GM19351 (cell line): ENCODE measurements around the gene CTDP1.
"Not testable (repeated sequence)": the region's sequence is repeated elsewhere in the genome, so short reads cannot be mapped to it uniquely, and the experiment has no call there.

Experiments
- ATAC-seq: cut with Tn5 transposase; IDR thresholded peaks from one replicate; pipeline ENCODE4 v1.9.1; 2021; ENCODE audit warnings: mild to moderate bottlenecking, moderate library complexity; ENCODE audit not compliant: unreplicated experiment

The CTDP1 gene

GRCh38 chr18:79738041-79738461 is 58.4 kb downstream of the CTDP1 start:
- ATAC-seq = no peak

DNA sequence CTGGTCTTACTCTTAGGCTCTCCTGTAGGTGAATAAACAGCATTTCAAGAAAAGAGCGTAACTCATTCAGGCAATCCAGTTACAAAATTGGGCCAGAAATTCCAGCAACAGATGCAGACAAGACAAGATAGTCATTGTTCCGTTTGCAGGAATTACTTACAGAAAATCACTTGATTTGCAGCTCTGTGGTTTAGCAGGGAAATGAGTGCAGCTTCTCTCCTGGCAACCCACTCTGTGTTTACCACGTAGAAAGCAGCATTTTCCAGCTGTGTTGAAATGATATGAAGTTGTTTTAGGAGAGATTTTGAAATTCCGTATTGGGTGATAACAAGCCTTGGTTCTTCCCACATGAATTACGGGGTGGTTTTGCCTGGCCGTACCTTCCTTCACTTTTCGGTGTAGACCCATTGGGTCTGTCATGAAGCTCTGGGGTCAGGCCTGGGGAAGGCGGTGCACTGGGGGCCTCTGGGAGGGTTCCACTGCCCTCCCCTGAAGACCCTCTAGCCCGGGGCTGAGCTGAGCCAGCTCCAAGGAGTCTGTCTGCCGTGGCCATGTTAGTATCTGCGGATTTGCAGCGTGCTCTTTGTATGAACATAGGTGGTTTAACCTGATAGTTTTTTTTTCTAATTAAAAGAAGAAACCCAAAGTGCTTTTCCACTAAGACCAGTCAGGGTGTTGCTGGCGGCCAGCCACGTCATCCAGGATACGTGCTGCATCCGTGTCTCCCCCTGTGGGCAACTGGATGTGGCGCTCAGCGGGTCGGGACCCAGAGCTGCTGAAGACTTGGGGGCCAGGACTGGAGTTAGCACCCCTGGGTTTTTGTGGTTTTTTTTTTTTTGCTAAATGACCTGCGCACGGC is 59.2 kb downstream of the CTDP1 start:
- ATAC-seq = no peak

GRCh38 chr18:79739440-79739778 is 59.8 kb downstream of the CTDP1 start:
- ATAC-seq = no peak

DNA sequence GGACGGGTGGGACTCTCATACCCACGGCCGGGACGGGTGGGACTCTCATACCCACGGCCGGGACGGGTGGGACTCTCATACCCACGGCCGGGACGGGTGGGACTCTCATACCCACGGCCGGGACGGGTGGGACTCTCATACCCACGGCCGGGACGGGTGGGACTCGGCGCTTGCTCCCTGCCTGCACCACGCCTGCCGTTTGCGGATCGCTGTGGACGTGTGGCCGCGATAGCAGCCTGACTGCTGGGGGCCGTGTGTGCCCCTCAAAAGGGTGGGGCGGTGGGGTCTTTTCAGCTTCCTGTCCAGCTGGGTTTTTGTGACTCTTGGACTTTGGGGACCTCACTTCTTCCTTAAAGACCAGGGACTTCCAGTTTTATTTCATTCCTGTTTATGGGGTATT is 60.4 kb downstream of the CTDP1 start:
- ATAC-seq = not testable (repeated sequence)

- no peak for ATAC-seq
Observed at GRCh38 chr18:79740521-79741361, 61.1 kb downstream of the CTDP1 start.

- ATAC-seq = no peak
Observed at GRCh38 chr18:79741362-79741700, 61.7 kb downstream of the CTDP1 start.

GRCh38 chr18:79742076-79742475 is 62.5 kb downstream of the CTDP1 start:
- ATAC-seq = no peak

GRCh38 chr18:79744625-79745024 is 65.0 kb downstream of the CTDP1 start:
- ATAC-seq = no peak

DNA sequence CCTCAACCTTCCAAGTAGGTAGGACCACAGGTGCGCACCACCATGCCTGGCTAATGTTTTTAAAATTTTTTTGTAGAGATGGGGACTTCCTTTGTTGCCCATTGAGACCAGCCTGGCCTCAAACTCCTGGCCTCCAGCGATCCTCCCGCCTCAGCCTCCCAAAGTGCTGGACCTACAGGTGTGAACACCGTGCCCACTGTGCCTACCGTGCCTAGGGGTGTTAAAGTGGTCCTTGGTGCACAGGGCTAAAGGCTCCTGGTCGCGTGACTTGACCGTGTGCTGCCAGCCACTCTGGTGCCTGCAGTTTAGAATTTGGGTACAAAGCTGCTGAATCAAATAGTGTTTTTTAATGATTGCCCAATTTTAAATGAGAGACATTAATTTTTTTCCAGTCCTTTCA is 67.1 kb downstream of the CTDP1 start:
- no peak for ATAC-seq

DNA sequence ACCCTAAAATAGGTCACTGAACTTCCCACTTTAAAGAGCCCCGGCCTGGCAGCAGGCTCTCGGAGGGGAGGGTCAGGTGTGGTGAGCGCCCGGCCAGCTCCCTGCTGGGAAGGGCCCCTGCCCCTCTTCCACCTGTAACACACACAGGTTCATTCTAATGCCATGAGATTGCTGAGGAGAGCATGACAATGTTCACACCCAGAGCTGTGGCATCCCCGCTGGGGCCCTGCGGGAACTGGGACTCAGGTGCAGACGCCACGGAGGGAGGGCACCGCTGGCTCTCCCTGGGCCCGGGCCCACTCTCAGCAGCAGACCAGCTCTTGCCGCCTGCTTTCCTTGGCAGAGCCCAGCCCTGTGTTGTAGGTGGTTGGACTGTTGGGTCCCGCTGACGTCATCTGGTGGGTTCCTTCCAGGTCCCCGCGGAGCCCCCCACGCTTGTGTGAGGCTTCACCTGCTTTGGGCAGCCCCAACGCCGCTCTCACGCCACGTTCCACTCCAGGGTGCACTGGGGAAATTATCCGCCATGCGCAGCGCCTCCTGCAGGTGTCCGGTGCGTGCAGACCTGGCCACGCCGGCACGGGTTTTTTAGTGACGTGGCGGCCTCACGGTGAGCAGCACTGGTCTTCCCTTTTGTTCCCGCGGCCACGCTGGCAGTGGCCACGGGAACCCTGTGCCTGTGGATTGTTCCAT is 67.7 kb downstream of the CTDP1 start:
- ATAC-seq = no peak

DNA sequence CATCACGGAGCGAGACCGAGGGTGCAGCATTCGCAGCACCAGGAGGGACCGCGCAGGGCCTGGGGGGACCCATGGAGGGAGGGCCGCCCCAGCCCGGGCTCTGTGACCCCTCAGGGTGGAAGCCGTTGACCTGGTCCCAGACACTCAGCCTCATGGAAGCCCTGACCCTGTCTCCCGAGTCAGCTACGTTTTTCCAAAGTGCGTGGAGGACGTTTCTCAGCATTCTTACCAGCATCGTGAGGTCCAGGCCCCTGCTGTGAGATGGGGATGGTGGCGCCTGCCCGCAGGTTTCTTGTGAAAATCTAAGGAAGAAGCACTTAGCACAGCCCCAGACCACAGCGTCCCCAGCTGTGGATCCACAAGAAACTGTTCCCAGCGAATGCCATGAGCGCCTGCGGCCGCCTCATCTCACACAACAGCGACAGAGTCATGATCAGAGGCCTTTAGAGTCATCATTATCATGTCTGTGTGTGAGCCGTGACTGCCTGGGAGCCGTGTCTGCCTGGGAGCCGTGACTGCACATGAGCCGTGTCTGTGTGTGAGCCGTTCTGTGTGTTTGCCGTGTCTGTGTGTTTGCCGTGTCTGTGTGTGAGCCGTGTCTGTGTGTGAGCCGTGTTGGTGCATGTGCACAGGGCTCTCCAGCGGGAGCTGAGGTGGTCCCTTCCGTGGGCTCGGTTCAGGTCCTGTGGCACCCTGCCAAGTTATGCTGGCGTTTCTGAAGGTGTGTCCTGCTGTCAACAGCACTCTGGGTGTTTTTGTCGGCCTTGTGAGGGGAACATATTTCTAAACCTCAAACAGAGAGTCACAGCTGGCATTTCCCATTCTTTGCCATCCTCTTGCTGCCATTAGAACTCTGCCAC is 68.9 kb downstream of the CTDP1 start:
- ATAC-seq = no peak

DNA sequence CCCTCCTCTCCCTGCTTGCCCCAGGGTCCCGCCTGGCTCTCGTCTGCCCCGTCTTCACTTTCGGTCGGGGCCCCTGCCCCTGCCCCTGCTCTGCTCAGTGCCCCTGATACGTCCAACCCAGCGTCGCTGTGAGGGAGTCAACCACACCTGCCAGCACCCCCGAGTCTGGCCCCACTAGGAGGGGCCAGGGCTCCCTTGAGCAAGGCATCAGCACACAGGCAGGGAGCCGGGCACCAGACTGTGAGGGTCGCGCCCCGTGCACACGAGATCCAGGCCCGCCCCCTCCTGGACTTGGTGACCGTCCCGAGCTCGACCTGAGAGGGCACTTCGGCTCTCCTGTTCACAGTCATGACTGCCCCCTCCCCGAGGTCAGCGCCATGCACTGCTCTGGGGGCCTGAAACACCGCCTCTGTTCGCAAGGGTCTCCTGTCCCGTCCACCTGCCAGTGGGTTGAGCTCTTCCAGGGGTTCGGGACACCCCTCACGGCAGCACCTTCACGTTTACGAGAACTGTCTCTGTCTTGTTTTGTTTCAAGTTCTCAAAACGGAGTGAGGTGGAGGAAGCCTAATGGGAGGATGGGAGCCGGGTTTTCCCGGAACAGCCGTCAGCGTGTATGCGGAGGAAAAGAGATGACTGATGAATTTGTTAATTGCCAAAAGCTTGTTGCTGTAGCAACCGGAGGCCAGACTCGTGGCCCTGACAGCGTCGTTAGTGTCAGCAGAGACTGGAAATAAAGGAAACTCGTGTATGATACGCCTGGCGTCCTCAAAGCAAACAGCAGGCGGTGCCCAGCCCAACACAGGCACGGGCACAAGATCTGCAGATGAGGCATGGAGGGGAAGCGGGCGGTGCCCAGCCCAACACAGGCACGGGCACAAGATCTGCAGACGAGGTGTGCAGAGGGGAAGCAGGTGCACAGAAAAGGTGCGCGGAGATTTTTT is 69.9 kb downstream of the CTDP1 start:
- no peak for ATAC-seq

- ATAC-seq = no peak
Observed at GRCh38 chr18:79750980-79751571, 71.5 kb downstream of the CTDP1 start.

DNA sequence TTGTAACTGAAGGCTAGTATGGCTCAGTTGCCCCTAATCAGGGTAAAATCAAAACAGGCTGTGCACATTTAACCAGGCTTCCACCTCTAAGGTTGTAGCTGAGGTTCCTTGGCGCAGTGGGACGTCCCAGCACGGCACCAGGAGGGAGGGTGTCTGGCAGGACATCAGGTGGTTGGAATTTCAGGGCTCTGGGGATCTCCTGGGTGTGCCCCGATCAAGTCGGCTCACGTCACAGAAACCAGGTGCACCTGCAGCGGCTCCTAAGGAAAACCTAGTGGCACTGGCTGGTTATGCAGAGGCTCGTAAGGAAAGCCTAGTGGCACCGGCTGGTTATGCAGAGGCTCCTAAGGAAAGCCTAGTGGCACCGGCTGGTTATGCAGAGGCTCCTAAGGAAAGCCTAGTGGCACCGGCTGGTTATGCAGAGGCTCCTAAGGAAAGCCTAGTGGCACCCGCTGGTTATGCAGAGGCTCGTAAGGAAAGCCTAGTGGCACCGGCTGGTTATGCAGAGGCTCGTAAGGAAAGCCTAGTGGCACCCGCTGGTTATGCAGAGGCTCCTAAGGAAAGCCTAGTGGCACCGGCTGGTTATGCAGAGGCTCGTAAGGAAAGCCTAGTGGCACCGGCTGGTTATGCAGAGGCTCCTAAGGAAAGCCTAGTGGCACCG is 72.4 kb downstream of the CTDP1 start:
- ATAC-seq = not testable (repeated sequence)

GRCh38 chr18:79752946-79753345 is 73.3 kb downstream of the CTDP1 start:
- not testable (repeated sequence) for ATAC-seq

DNA sequence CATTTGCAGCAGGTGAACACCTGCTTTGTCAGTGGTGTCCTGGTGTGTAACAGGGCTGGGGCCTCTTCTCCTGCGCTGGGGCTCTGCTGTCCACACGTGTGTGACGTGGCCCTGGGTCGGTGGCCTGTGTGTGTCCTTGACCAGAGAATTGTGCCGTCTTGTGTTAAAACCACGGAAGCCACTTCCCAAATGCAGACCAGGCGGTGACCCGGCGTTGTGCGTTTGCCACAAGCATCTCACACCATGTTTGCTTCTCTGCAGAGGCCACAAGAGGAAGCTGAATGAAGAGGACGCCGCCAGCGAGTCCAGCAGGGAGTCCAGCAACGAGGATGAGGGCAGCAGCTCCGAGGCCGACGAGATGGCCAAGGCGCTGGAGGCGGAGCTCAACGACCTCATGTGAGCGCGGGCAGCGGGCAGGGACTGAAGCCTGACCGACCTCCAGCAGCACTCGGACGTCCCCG is 73.8 kb downstream of the CTDP1 start:
- no peak for ATAC-seq

DNA sequence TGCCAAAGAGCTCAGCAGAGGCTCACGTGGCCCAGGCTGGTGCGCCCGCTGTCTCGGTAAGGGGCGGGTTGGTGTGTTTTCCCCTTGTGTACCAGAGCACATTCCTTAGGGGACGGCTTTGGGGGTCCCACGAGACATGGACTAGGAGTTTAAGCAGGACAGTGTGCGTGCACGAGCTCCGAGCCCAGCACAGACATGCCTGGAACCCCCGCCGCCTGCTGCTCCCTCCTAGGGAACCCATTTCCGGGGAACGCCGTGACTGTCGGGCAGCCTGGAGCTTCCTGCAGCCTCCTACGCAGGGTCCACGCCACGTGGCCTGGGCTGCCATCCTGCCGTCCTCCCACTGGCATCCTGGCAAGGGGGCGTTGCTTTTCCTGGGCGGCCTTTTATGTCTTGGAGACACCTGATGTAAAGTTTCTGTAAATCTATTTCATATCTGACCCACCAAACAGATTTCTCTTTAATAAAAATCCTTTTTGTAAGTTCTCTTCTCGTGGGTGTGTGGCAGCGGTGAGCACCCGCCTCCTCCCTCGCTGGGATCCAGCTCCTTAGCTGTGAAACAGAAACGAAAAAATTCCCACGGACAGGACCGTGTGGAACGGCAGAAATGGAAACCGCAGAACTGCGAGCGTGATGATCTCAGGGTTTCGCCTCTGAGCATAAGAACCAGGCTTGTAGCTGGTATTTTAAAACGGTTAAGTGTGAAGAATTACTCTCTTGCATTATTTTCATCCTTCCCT is 74.6 kb downstream of the CTDP1 start:
- ATAC-seq = no peak

DNA sequence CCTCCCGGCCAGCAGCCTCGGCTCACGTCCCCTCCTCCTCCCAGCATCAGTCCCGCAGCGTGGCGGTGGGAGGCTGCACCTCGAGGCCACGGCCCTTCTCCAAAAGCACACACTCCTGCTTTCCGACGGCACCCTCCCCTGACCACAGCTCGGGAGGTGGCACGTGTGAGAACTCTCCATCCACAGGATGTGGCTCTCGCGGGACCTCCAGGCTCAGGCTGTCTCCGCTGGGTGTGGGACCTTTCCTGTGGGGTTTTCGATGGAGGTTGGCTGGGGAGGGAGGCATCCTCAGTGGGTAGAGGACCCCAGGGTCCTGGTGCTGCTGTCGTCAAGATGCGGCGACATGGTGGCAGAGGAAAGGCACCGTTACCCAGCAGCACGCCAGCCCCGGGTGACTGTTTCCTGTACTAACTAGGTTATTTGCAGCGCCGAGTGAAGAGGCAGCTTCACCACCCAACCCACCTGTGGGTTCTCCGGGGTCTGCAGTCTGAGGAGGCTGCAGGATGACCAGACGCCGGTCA is 75.3 kb downstream of the CTDP1 start:
- no peak for ATAC-seq
